ENCODE measurements around the gene LHX6. TPM values are rescaled to one million over a fixed set of nuclear protein-coding genes. Genes with fewer than 3 reads are reported as not detected.

Gene LHX6
- total RNA-seq, 1 experiment from 2014 or later = 1.8 TPM

- Mint-ChIP-seq H3K4me3 (peak overlapping the region; percentile 47 to 75), H3K4me1 (peaks cover 10 to 32% of the 10 kb centered on the region in 2 experiments), H3K36me3 (ENCODE audit: insufficient read depth in 1 of 3, low read depth in 3 of 3) (peaks cover 0 to 4% (median 1%) of the 10 kb centered on the region in 3 experiments; a peak in 4 of 7 replicates), H3K9me3 (peaks cover 4 to 5% of the 10 kb centered on the region in 2 experiments; a peak in 3 of 5 replicates), H3K27me3 (ENCODE audit: low read depth) (peaks cover 67% of the 10 kb centered on the region), H3K27ac (no peak overlapping the region)
- Histone ChIP-seq H3K23me2 (ENCODE audit: insufficient read length, low read depth, low read length, poor library complexity, severe bottlenecking) (peaks cover 14% of the 10 kb centered on the region), H3K56ac (ENCODE audit: insufficient read length, low read depth, low read length) (no peak overlapping the region), H3K27ac (ENCODE audit: insufficient read length, low read depth, low read length) (no peak overlapping the region), H2BK20ac (ENCODE audit: low read depth, low read length, poor library complexity, severe bottlenecking) (no peak overlapping the region), H4K91ac (ENCODE audit: insufficient read length, low read depth, low read length) (no peak overlapping the region), H2BK15ac (ENCODE audit: low read depth, low read length) (no peak overlapping the region), H2BK120ac (ENCODE audit: low read depth, low read length, poor library complexity, severe bottlenecking) (no peak overlapping the region), H3K9ac (ENCODE audit: extremely low read depth, insufficient read length, low read length) (no peak overlapping the region), H3K23ac (ENCODE audit: insufficient read length, low read depth, low read length) (no peak overlapping the region), H3K79me2 (ENCODE audit: insufficient read depth, low read length) (no peaks in the 10 kb centered on the region), H2AK5ac (ENCODE audit: insufficient read length, low read length) (no peak overlapping the region), H3K9me3 (ENCODE audit: control insufficient read depth, low read depth, low read length) (no peaks in the 10 kb centered on the region), H3K4me1 (ENCODE audit: insufficient read depth, low read length) (peaks cover 3% of the 10 kb centered on the region; the same call in 1 of the 2 replicates), H2BK12ac (ENCODE audit: insufficient read length, low read depth, low read length) (no peak overlapping the region), H3K27me3 (ENCODE audit: insufficient read depth, low read length) (peaks cover 91% of the 10 kb centered on the region), H2AFZ (ENCODE audit: low read length) (no peak overlapping the region), H3K4me2 (ENCODE audit: insufficient read depth, insufficient read length, low read length) (peak overlapping the region; percentile 36), H4K8ac (replicated peaks; ENCODE audit: insufficient read length, low read depth, low read length) (no peak overlapping the region), H3K18ac (ENCODE audit: insufficient read length, low read depth, low read length) (no peak overlapping the region), H4K20me1 (ENCODE audit: control insufficient read depth, insufficient read depth, insufficient read length) (peaks cover 2% of the 10 kb centered on the region), H3K79me1 (ENCODE audit: insufficient read depth, low read depth, low read length, poor library complexity, severe bottlenecking) (no peaks in the 10 kb centered on the region), H3T11ph (ENCODE audit: low read length) (no peak overlapping the region), H2BK5ac (ENCODE audit: insufficient read length, low read length) (no peak overlapping the region), H4K5ac (ENCODE audit: insufficient read length, low read depth, low read length) (no peak overlapping the region), H3K14ac (ENCODE audit: insufficient read depth, low read length) (no peak overlapping the region), H3K4ac (ENCODE audit: low read depth, low read length) (no peak overlapping the region)
- DNase-seq = peak; percentile 59
- no CpG with 5 or more reads among the region's 59 CpGs for WGBS (ENCODE audit: extremely low coverage, insufficient read length, low lambda C conversion rate)
- no peak for TF ChIP-seq CTCF (conservative IDR thresholded peaks at IDR 0.05)
These were observed 1.8 kb downstream of the LHX6 start for GRCh38 chr9:122226758-122227574.

Data from H9 (cell line).